Testis (tissue), 3 donors: ENCODE measurements around the gene CSMD2. TPM values are rescaled to one million over a fixed set of nuclear protein-coding genes. Genes with fewer than 3 reads are reported as not detected.
A peak's percentile ranks its signal among the peaks of the same experiment; 100 is the strongest.

Experiments
- DNase-seq: peaks from one replicate; pipeline ENCODE4 v3.0.0-alpha.2; 2019
- H3K27ac ChIP-seq, 2 donors: fragments of 200-600 bp; sonication (generic); one replicate each; pipeline ENCODE4 v1.5.1; 2019
- H3K27me3 ChIP-seq: fragments of 200-600 bp; sonication (generic); one replicate; pipeline ENCODE4 v1.5.1; 2019
- H3K36me3 ChIP-seq: fragments of 200-600 bp; sonication (generic); one replicate; pipeline ENCODE4 v1.5.1; 2017; ENCODE audit warnings: low read depth; ENCODE audit errors: missing control alignments
- H3K4me1 ChIP-seq: fragments of 200-600 bp; sonication (generic); one replicate; pipeline ENCODE4 v1.5.1; 2019
- H3K4me3 ChIP-seq, 2 donors: fragments of 200-600 bp; sonication (generic); one replicate each; pipeline ENCODE4 v1.5.1; 2017 to 2019
- H3K9me3 ChIP-seq: fragments of 200-600 bp; sonication (generic); one replicate; pipeline ENCODE4 v1.5.1; 2017
- CTCF ChIP-seq, 3 experiments: fragments of 450-650 bp in 2 of 3; fragments of 200-600 bp in 1 of 3; sonication (generic) in 1 of 3; IDR thresholded peaks; one replicate each; pipeline ENCODE4 v1.5.1; 2016 to 2019; ENCODE audit warnings: antibody characterized with exemption in 3 of 3, mild to moderate bottlenecking in 2 of 3, moderate library complexity in 1 of 3
- POLR2A ChIP-seq: fragments of 450-650 bp; IDR thresholded peaks from one replicate; pipeline ENCODE4 v1.6.1; 2017; ENCODE audit warnings: antibody characterized with exemption, mild to moderate bottlenecking, moderate library complexity
- WGBS, 2 donors: methylation state at CpG; one replicate each; pipeline ENCODE4 v1.1.5; 2018; 5-methylcytosine and 5-hydroxymethylcytosine counted together
- intact Hi-C: fragments of 100-400 bp; cut with DNase I; formaldehyde crosslinking; loops from one replicate; pipeline ENCODE4 v1.15.1; 2023; ENCODE audit warnings: low total_unique reads
- polyA plus RNA-seq: library from polyadenylated mRNA; stranded (reverse); fragments of 350-450 nt; fragmentation: Illumina TruSeq; extraction: RNeasy Lipid Tissue Mini Kit (QIAGEN cat#74804); gene quantifications from one replicate; pipeline ENCODE4 v1.2.3, GENCODE V29; 2014; ENCODE audit warnings: low read depth, low replicate concordance; ENCODE audit not compliant: insufficient read depth
- total RNA-seq, 2 donors: library from RNA; depleted of rRNA; stranded (reverse); fragments of >200 nt; gene quantifications; one replicate each; pipeline ENCODE4 v1.2.3, GENCODE V29; 2016

The CSMD2 gene
- total and polyA plus RNA-seq, 3 donors from 2014 or later: 1.2 to 3.8 (median 2.7) TPM

GRCh38 chr1:33624991-33625870 is 539.8 kb downstream of the CSMD2 start:
- Histone ChIP-seq H3K27ac (no peak overlapping the region), H3K27me3 (no peaks in the 10 kb centered on the region), H3K9me3 (no peaks in the 10 kb centered on the region), H3K4me3 (no peak overlapping the region), H3K36me3 (no peaks in the 10 kb centered on the region), H3K4me1 (no peaks in the 10 kb centered on the region)
- intact Hi-C loops: no loop called here
- 66 to 81% methylated on average over 21 to 35 of the region's 35 CpGs for WGBS, 2 donors
- DNase-seq: peak; percentile 61
- TF ChIP-seq POLR2A (no peak), CTCF (IDR thresholded peaks at IDR 0.05) (peak in 2 of 3 experiments; percentile 35 to 52)

GRCh38 chr1:33624261-33624990 is 540.6 kb downstream of the CSMD2 start:
- no peak for DNase-seq
- no peak for TF ChIP-seq CTCF (IDR thresholded peaks at IDR 0.05)
- TF ChIP-seq POLR2A: no peak
- Histone ChIP-seq H3K4me3 (no peak overlapping the region), H3K9me3 (no peaks in the 10 kb centered on the region), H3K27ac (no peak overlapping the region), H3K4me1 (no peaks in the 10 kb centered on the region), H3K27me3 (no peaks in the 10 kb centered on the region), H3K36me3 (no peaks in the 10 kb centered on the region)
- 46 to 82% methylated on average over 13 to 25 of the region's 25 CpGs for WGBS, 2 donors
- intact Hi-C loops: no loop called here

- Histone ChIP-seq H3K4me3 (no peak overlapping the region), H3K36me3 (no peaks in the 10 kb centered on the region), H3K9me3 (no peaks in the 10 kb centered on the region), H3K27me3 (no peaks in the 10 kb centered on the region), H3K27ac (no peak overlapping the region), H3K4me1 (no peaks in the 10 kb centered on the region)
- intact Hi-C loops: no loop called here
- 81 to 82% methylated on average over 4 of the region's 4 CpGs for WGBS, 2 donors
- TF ChIP-seq POLR2A (no peak), CTCF (IDR thresholded peaks at IDR 0.05) (no peak)
- DNase-seq: no peak
Observed at GRCh38 chr1:33623811-33624210, 541.2 kb downstream of the CSMD2 start.

- no peaks in the 10 kb centered on the region for H3K27me3 ChIP-seq
- peaks cover 5% of the 10 kb centered on the region for H3K4me1 ChIP-seq
- 89 to 100% methylated on average over 1 of the region's 1 CpG for WGBS, 2 donors
- H3K4me3 ChIP-seq: no peak overlapping the region
- intact Hi-C loops: no loop called here
- H3K36me3 ChIP-seq: no peaks in the 10 kb centered on the region
- no peak overlapping the region for H3K27ac ChIP-seq
- TF ChIP-seq CTCF (IDR thresholded peaks at IDR 0.05): no peak
- no peak for TF ChIP-seq POLR2A
- no peak for DNase-seq
- H3K9me3 ChIP-seq: no peaks in the 10 kb centered on the region
Observed at GRCh38 chr1:33622757-33623156, 542.3 kb downstream of the CSMD2 start.
